Ishikawa (cell line): ENCODE data around the gene ZNF672.

Experiments
- CEBPB ChIP-seq: IDR thresholded peaks from 2 replicates; pipeline ENCODE4 v1.6.1; 2012
- CREB1 ChIP-seq: IDR thresholded peaks from 2 replicates; pipeline ENCODE4 v1.6.1; 2012; ENCODE audit warnings: low read depth
- EGR1 ChIP-seq: IDR thresholded peaks from 2 replicates; pipeline ENCODE4 v1.6.1; 2012
- EP300 ChIP-seq: IDR thresholded peaks from 2 replicates; pipeline ENCODE4 v1.6.1; 2012; ENCODE audit warnings: borderline replicate concordance
- FOXM1 ChIP-seq: IDR thresholded peaks from 2 replicates; pipeline ENCODE4 v1.6.1; 2012; ENCODE audit warnings: low read depth, borderline replicate concordance
- NFIC ChIP-seq: IDR thresholded peaks from 2 replicates; pipeline ENCODE4 v1.6.1; 2012
- RAD21 ChIP-seq: IDR thresholded peaks from 2 replicates; pipeline ENCODE4 v1.6.1; 2012; ENCODE audit warnings: low read depth
- REST ChIP-seq: IDR thresholded peaks from 2 replicates; pipeline ENCODE4 v1.6.1; 2012; ENCODE audit warnings: low read depth, mild to moderate bottlenecking
- TAF1 ChIP-seq: IDR thresholded peaks from 2 replicates; pipeline ENCODE4 v1.6.1; 2012; ENCODE audit warnings: low read depth, mild to moderate bottlenecking
- TCF12 ChIP-seq: IDR thresholded peaks from 2 replicates; pipeline ENCODE4 v1.6.1; 2012; ENCODE audit warnings: low read depth
- TEAD4 ChIP-seq: IDR thresholded peaks from 2 replicates; pipeline ENCODE4 v1.6.1; 2012
- YY1 ChIP-seq: IDR thresholded peaks from 2 replicates; pipeline ENCODE4 v1.6.1; 2012; ENCODE audit warnings: low read depth
- ZBTB7A ChIP-seq: IDR thresholded peaks from 2 replicates; pipeline ENCODE4 v1.6.1; 2012; ENCODE audit warnings: low read depth
- TF ChIP-seq, protein P1 (sequence below): IDR thresholded peaks from 2 replicates; pipeline ENCODE4 v1.6.1; 2012
- TF ChIP-seq, protein P2 (sequence below): IDR thresholded peaks from 2 replicates; pipeline ENCODE4 v1.6.1; 2012

Gene ZNF672

DNA sequence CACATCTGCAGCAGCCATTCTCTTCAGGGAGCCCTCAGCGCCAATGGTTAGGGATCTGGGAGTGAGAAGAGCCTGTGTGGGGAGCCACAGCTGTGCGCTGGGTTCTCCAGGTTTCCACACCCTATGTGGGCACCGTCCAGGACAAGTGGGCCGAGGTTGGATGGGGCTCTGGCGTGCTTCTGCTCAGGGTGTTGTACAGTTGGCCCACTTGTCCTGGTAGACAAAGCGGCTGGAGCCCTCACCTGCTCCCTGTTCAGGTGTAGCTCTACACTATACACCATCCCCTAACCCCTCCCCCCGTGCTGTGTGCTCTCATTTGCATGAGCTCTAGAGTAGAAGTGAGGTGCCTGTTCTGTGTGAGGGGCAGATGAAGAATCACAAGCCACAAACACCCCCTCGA, 24.5 kb upstream of the ZNF672 start:
- TF ChIP-seq FOXM1 (no peak), RAD21 (no peak), ZBTB7A (no peak), CEBPB (no peak), EP300 (no peak), REST (no peak), TAF1 (no peak), NFIC (no peak), CREB1 (no peak), YY1 (no peak), TEAD4 (no peak), TCF12 (no peak), EGR1 (no peak)
- TF ChIP-seq, protein P1, sequence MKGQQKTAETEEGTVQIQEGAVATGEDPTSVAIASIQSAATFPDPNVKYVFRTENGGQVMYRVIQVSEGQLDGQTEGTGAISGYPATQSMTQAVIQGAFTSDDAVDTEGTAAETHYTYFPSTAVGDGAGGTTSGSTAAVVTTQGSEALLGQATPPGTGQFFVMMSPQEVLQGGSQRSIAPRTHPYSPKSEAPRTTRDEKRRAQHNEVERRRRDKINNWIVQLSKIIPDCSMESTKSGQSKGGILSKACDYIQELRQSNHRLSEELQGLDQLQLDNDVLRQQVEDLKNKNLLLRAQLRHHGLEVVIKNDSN = no peak
- TF ChIP-seq, protein P2, sequence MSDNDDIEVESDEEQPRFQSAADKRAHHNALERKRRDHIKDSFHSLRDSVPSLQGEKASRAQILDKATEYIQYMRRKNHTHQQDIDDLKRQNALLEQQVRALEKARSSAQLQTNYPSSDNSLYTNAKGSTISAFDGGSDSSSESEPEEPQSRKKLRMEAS = no peak

DNA sequence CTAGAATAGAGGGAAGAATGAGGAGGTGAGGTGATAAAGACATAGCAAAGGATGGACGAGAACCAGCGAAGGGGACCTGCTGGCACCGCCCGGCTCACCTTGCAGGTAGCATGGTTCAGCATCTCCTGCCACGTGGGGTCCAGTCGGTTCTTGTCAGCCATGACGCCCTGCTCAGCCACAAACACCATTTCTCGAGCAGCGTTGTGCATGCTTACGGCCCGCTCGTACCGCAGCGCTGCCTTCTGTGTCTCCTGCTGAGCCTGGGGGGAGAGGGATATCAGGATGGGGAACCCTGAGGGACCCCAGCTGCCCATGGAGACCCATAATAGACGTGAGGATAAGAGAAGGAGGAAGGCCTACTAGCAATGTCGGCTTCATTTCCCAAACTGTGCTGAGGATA, 23.7 kb upstream of the ZNF672 start:
- no peak for TF ChIP-seq CREB1

GRCh38 chr1:248815407-248816034, 22.5 kb upstream of the ZNF672 start:
- no peak for TF ChIP-seq YY1
- TF ChIP-seq RAD21 = no peak
- TF ChIP-seq, protein P2 = no peak
- TF ChIP-seq TEAD4 = no peak
- TF ChIP-seq NFIC = no peak
- no peak for TF ChIP-seq FOXM1
- TF ChIP-seq CEBPB = no peak
- TF ChIP-seq CREB1 = no peak
- TF ChIP-seq EP300 = no peak
- TF ChIP-seq REST = no peak
- TF ChIP-seq, protein P1 = no peak
- TF ChIP-seq TCF12 = no peak
- TF ChIP-seq ZBTB7A = no peak
- no peak for TF ChIP-seq EGR1
- no peak for TF ChIP-seq TAF1

GRCh38 chr1:248816042-248816851, 21.8 kb upstream of the ZNF672 start:
- TF ChIP-seq TAF1 = no peak
- no peak for TF ChIP-seq YY1
- no peak for TF ChIP-seq CREB1
- no peak for TF ChIP-seq REST
- TF ChIP-seq ZBTB7A = no peak
- no peak for TF ChIP-seq EP300
- TF ChIP-seq, protein P2 = no peak
- TF ChIP-seq TEAD4 = no peak
- TF ChIP-seq, protein P1 = no peak
- no peak for TF ChIP-seq EGR1
- TF ChIP-seq FOXM1 = no peak
- no peak for TF ChIP-seq RAD21
- TF ChIP-seq CEBPB = no peak
- TF ChIP-seq NFIC = no peak
- no peak for TF ChIP-seq TCF12
